Neuronal stem cell (in vitro differentiated cells): ENCODE results near the gene CPVL.

Source experiments
- DNase-seq: peaks from one replicate; pipeline ENCODE4 v3.0.0-alpha.2; 2013; ENCODE audit warnings: low spot score
- H2AFZ ChIP-seq: one replicate; pipeline ENCODE4 v1.6.1; 2013; ENCODE audit warnings: mild to moderate bottlenecking, low read length, inconsistent platforms
- H2AK5ac ChIP-seq: 2 replicates; pipeline ENCODE4 v1.6.1; 2013; ENCODE audit warnings: low read depth, mild to moderate bottlenecking, inconsistent platforms, low read length, moderate library complexity, mixed read lengths
- H2BK120ac ChIP-seq: 2 replicates; pipeline ENCODE4 v1.6.1; 2013; ENCODE audit warnings: low read depth, mild to moderate bottlenecking, inconsistent platforms, low read length, moderate library complexity, mixed read lengths
- H2BK12ac ChIP-seq: one replicate; pipeline ENCODE4 v1.6.1; 2013; ENCODE audit warnings: low read length, inconsistent platforms
- H2BK15ac ChIP-seq: 2 replicates; pipeline ENCODE4 v1.6.1; 2013; ENCODE audit warnings: mild to moderate bottlenecking, low read length, inconsistent platforms, mixed read lengths
- H2BK5ac ChIP-seq: one replicate; pipeline ENCODE4 v1.6.1; 2013; ENCODE audit warnings: inconsistent platforms, mild to moderate bottlenecking, low read length, moderate library complexity
- H3K14ac ChIP-seq: one replicate; pipeline ENCODE4 v1.6.1; 2013; ENCODE audit warnings: low read length, inconsistent platforms
- H3K18ac ChIP-seq: 2 replicates; pipeline ENCODE4 v1.6.1; 2013; ENCODE audit warnings: low read length, inconsistent platforms
- H3K23ac ChIP-seq: 2 replicates; pipeline ENCODE4 v1.6.1; 2013; ENCODE audit warnings: low read depth, mild to moderate bottlenecking, mixed read lengths, low read length, inconsistent platforms; ENCODE audit not compliant: poor library complexity
- H3K27ac ChIP-seq: replicated peaks from 3 replicates; pipeline ENCODE4 v1.5.1; 2013; ENCODE audit warnings: low read length, inconsistent platforms
- H3K27me3 ChIP-seq, 3 experiments: 2 replicates each; pipeline ENCODE4 v1.6.1; 2013; ENCODE audit warnings: low read length in 3 of 3, mild to moderate bottlenecking in 2 of 3, inconsistent platforms in 1 of 3, low read depth in 1 of 3, mixed read lengths in 1 of 3, moderate library complexity in 1 of 3; ENCODE audit not compliant: control insufficient read depth in 3 of 3, insufficient read depth in 3 of 3
- H3K36me3 ChIP-seq, 2 donors: replicated peaks in 1 of 2; 2 replicates each; pipeline ENCODE4 v1.6.1; 2013; ENCODE audit warnings: low read length in 2 of 2; ENCODE audit not compliant: control insufficient read depth in 2 of 2, insufficient read depth in 2 of 2
- H3K4ac ChIP-seq: 2 replicates; pipeline ENCODE4 v1.6.1; 2013; ENCODE audit warnings: inconsistent platforms, mild to moderate bottlenecking, low read length, moderate library complexity
- H3K4me1 ChIP-seq, 2 donors: 1 replicate in 1 of 2; 2 replicates in 1 of 2; pipeline ENCODE4 v1.6.1; 2013; ENCODE audit warnings: low read length in 2 of 2, low read depth in 1 of 2; ENCODE audit not compliant: control insufficient read depth in 2 of 2, insufficient read depth in 1 of 2
- H3K4me2 ChIP-seq: one replicate; pipeline ENCODE4 v1.6.1; 2013; ENCODE audit warnings: mild to moderate bottlenecking, low read length, inconsistent platforms; ENCODE audit not compliant: insufficient read depth, poor library complexity, severe bottlenecking
- H3K4me3 ChIP-seq, 2 donors: 2 replicates each; pipeline ENCODE4 v1.5.1; 2013; ENCODE audit warnings: low read length in 2 of 2, mild to moderate bottlenecking in 2 of 2, inconsistent platforms in 1 of 2, moderate library complexity in 1 of 2
- H3K79me1 ChIP-seq: one replicate; pipeline ENCODE4 v1.6.1; 2013; ENCODE audit warnings: low read depth, mild to moderate bottlenecking, inconsistent platforms, low read length, moderate library complexity
- H3K9ac ChIP-seq: one replicate; pipeline ENCODE4 v1.6.1; 2013; ENCODE audit warnings: mild to moderate bottlenecking, low read depth, low read length, inconsistent platforms; ENCODE audit not compliant: poor library complexity
- H3K9me3 ChIP-seq, 2 donors: replicated peaks in 1 of 2; 2 replicates each; pipeline versions ENCODE3 to v1.6.1; 2013; ENCODE audit warnings: low read length in 2 of 2, mild to moderate bottlenecking in 2 of 2, inconsistent platforms in 1 of 2, low read depth in 1 of 2, mixed read lengths in 1 of 2, moderate library complexity in 1 of 2; ENCODE audit not compliant: control insufficient read depth in 2 of 2, insufficient read depth in 1 of 2
- H4K8ac ChIP-seq: one replicate; pipeline ENCODE4 v1.6.1; 2013; ENCODE audit warnings: low read depth, mild to moderate bottlenecking, inconsistent platforms, low read length, moderate library complexity
- H4K91ac ChIP-seq: one replicate; pipeline ENCODE4 v1.6.1; 2013; ENCODE audit warnings: low read length, low read depth, mild to moderate bottlenecking, inconsistent platforms; ENCODE audit not compliant: poor library complexity
- WGBS, 2 donors: extraction: QIAGEN DNeasy Blood & Tissue Kit; methylation state at CpG; one replicate each; pipeline ENCODE4 v1.1.7; 2013; ENCODE audit warnings: missing lambda C conversion rate in 2 of 2, mixed read lengths in 1 of 2; ENCODE audit not compliant: insufficient read length in 2 of 2, insufficient replicate concordance in 1 of 2; ENCODE audit errors: extremely low coverage in 2 of 2; 5-methylcytosine and 5-hydroxymethylcytosine counted together

CPVL gene

DNA sequence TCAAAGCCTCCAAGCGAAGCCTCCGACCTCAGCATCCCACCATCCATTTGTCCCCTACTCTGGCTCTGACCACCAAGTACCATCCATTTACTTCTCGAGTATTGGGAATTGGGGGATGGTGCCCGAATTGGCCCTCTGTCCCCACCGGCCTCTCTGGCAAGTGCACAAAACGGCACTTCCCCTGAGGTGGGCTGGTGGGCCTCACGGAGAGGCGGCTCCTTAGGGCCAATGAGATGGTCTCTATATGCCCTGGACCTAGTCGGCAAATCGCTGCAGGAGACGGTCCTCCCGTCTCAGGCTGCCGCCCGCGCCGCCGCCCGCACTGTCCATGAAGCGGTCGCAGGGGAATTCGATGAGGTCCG, 191.0 kb downstream of the CPVL start:
- Histone ChIP-seq H3K9me3 (peaks cover 0 to 35% of the 10 kb centered on the region in 2 donors), H3K4me3 (no peak overlapping the region), H2AFZ (no peak overlapping the region), H2BK15ac (peak overlapping the region; percentile 40), H2BK12ac (no peak overlapping the region), H3K9ac (no peak overlapping the region), H3K79me1 (peaks cover 5% of the 10 kb centered on the region), H3K23ac (peak overlapping the region; percentile 94), H3K4ac (no peak overlapping the region), H2BK5ac (no peak overlapping the region), H4K91ac (no peak overlapping the region), H4K8ac (no peak overlapping the region), H3K27ac (no peak overlapping the region), H3K27me3 (peaks cover 6 to 28% (median 20%) of the 10 kb centered on the region in 3 experiments), H2BK120ac (no peak overlapping the region), H3K4me2 (peak overlapping the region; percentile 92), H2AK5ac (no peak overlapping the region), H3K18ac (peak overlapping the region; percentile 84), H3K36me3 (no peaks in the 10 kb centered on the region), H3K14ac (peak overlapping the region; percentile 26), H3K4me1 (peaks cover 0 to 13% of the 10 kb centered on the region in 2 donors)
- no CpG with 5 or more reads among the region's 22 CpGs for WGBS, 2 donors
- DNase-seq = no peak

DNA sequence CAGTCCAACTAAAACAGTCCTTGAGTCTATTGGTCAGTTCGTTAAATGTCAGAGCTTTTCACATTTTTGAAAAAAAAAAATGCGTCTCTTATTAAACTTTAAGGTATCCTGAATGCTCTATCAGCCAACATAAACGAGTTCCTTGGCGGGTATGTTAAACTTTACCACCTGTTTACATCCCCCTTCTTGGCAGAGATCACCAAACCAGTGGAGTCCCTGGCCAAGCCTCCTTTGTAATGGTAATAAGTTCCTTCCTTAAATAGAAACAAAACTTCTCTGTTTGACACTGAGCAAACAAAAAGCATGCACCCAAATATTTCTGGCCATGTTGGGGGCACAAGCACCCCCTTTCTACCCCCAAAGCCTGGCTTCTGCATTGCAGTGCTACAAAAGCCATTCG, 191.4 kb downstream of the CPVL start:
- no peak for DNase-seq
- Histone ChIP-seq H3K9ac (no peak overlapping the region), H2BK5ac (no peak overlapping the region), H3K23ac (no peak overlapping the region), H3K79me1 (peaks cover 5% of the 10 kb centered on the region), H2AFZ (no peak overlapping the region), H3K4me2 (no peak overlapping the region), H4K8ac (no peak overlapping the region), H3K4ac (no peak overlapping the region), H3K36me3 (no peaks in the 10 kb centered on the region), H2BK12ac (no peak overlapping the region), H3K27me3 (peaks cover 6 to 28% (median 16%) of the 10 kb centered on the region in 3 experiments), H3K4me3 (no peak overlapping the region), H3K4me1 (peaks cover 0 to 13% of the 10 kb centered on the region in 2 donors), H3K9me3 (peaks cover 0 to 35% of the 10 kb centered on the region in 2 donors), H4K91ac (no peak overlapping the region), H3K14ac (no peak overlapping the region), H3K27ac (no peak overlapping the region), H2BK15ac (no peak overlapping the region), H2BK120ac (no peak overlapping the region), H2AK5ac (no peak overlapping the region), H3K18ac (no peak overlapping the region)
- WGBS, 2 donors = no CpG with 5 or more reads among the region's 5 CpGs

- H4K8ac ChIP-seq = no peak overlapping the region
- H3K79me1 ChIP-seq = peaks cover 5% of the 10 kb centered on the region
- no peak overlapping the region for H3K4ac ChIP-seq
- no peak overlapping the region for H3K4me3 ChIP-seq
- H3K18ac ChIP-seq = no peak overlapping the region
- no peak overlapping the region for H2AFZ ChIP-seq
- no peak for DNase-seq
- no peak overlapping the region for H3K4me2 ChIP-seq
- no peaks in the 10 kb centered on the region for H3K36me3 ChIP-seq
- peaks cover 6 to 28% (median 15%) of the 10 kb centered on the region in 3 experiments for H3K27me3 ChIP-seq
- H4K91ac ChIP-seq = no peak overlapping the region
- no peak overlapping the region for H2BK12ac ChIP-seq
- H3K23ac ChIP-seq = no peak overlapping the region
- H3K4me1 ChIP-seq = peaks cover 0 to 13% of the 10 kb centered on the region in 2 donors
- H2AK5ac ChIP-seq = no peak overlapping the region
- no peak overlapping the region for H3K9ac ChIP-seq
- H3K27ac ChIP-seq = no peak overlapping the region
- H2BK5ac ChIP-seq = no peak overlapping the region
- H2BK120ac ChIP-seq = no peak overlapping the region
- no peak overlapping the region for H3K14ac ChIP-seq
- no peak overlapping the region for H2BK15ac ChIP-seq
- H3K9me3 ChIP-seq = peaks cover 0 to 33% of the 10 kb centered on the region in 2 donors
Measured at GRCh38 chr7:28954471-28954870, 191.9 kb downstream of the CPVL start.

- H4K91ac ChIP-seq = no peak overlapping the region
Measured at GRCh38 chr7:28953633-28954032, 192.7 kb downstream of the CPVL start.

More at GRCh38 chr7:28953633-28954032, 192.7 kb downstream of the CPVL start:
- Histone ChIP-seq H3K14ac (no peak overlapping the region), H2BK12ac (no peak overlapping the region), H2AK5ac (no peak overlapping the region), H3K9ac (no peak overlapping the region), H3K4me2 (no peak overlapping the region), H2BK120ac (no peak overlapping the region), H3K4me3 (no peak overlapping the region), H3K27me3 (peaks cover 6 to 28% (median 15%) of the 10 kb centered on the region in 3 experiments), H3K27ac (no peak overlapping the region), H3K79me1 (peaks cover 5% of the 10 kb centered on the region), H3K9me3 (peaks cover 0 to 30% of the 10 kb centered on the region in 2 donors), H3K4me1 (peaks cover 0 to 8% of the 10 kb centered on the region in 2 donors), H4K8ac (no peak overlapping the region), H3K36me3 (no peaks in the 10 kb centered on the region), H3K4ac (no peak overlapping the region), H3K23ac (no peak overlapping the region), H3K18ac (no peak overlapping the region), H2BK15ac (no peak overlapping the region), H2AFZ (peak overlapping the region; percentile 25), H2BK5ac (no peak overlapping the region)
- WGBS, 2 donors = no CpG with 5 or more reads among the region's 4 CpGs
- no peak for DNase-seq
